HepG2 (cell line): ENCODE results near the gene WBP1. TPM values are rescaled to one million over a fixed set of nuclear protein-coding genes. Genes with fewer than 3 reads are reported as not detected.

Experiments
- AGO2 ChIP-seq: fragments of 200-400 bp; formaldehyde crosslinking; optimal IDR thresholded peaks from 2 replicates; pipeline ENCODE3; 2017; ENCODE audit warnings: mild to moderate bottlenecking, low read depth, low read length, moderate library complexity
- BRD4 ChIP-seq: sonication (generic); formaldehyde crosslinking; IDR thresholded peaks from 2 replicates; pipeline ENCODE4 v1.4.0; 2020; ENCODE audit warnings: missing genetic modification reagents
- CBX2 ChIP-seq, 2 experiments: fragments of 200-600 bp in 1 of 2; sonication (generic); formaldehyde crosslinking in 1 of 2; IDR thresholded peaks; 2 replicates each; pipeline versions ENCODE4 v1.7.0 to v1.8.1; 2018 to 2022; ENCODE audit warnings: low read depth in 2 of 2, low read length in 1 of 2, mild to moderate bottlenecking in 1 of 2, missing genetic modification reagents in 1 of 2
- ELK4 ChIP-seq: sonication (generic); formaldehyde crosslinking; IDR thresholded peaks from 2 replicates; pipeline ENCODE4 v1.9.0; 2021; ENCODE audit warnings: missing genetic modification reagents, borderline replicate concordance
- ETV5 ChIP-seq: IDR thresholded peaks from 2 replicates; pipeline ENCODE4 v1.6.1; 2018; ENCODE audit warnings: missing biosample characterization, missing genetic modification reagents, inconsistent platforms, borderline replicate concordance
- FOXK2 ChIP-seq: fragments of 450-650 bp; IDR thresholded peaks from 2 replicates; pipeline ENCODE4 v1.6.1; 2016
- JUNB ChIP-seq: sonication (generic); formaldehyde crosslinking; IDR thresholded peaks from 2 replicates; pipeline ENCODE4 v1.8.0; 2022; ENCODE audit warnings: missing genetic modification reagents, mild to moderate bottlenecking, borderline replicate concordance
- KDM3A ChIP-seq: IDR thresholded peaks from 2 replicates; pipeline ENCODE4 v1.6.1; 2018; ENCODE audit warnings: low read depth, missing compliant biosample characterization
- MED8 ChIP-seq: sonication (generic); formaldehyde crosslinking; IDR thresholded peaks from 2 replicates; pipeline ENCODE4 v1.8.1; 2023; ENCODE audit warnings: mild to moderate bottlenecking, missing genetic modification reagents; ENCODE audit not compliant: insufficient replicate concordance
- MEIS2 ChIP-seq: sonication (generic); formaldehyde crosslinking; IDR thresholded peaks from 2 replicates; pipeline ENCODE4 v1.9.0; 2021; ENCODE audit warnings: mild to moderate bottlenecking, missing genetic modification reagents
- MXD4 ChIP-seq: IDR thresholded peaks from 2 replicates; pipeline ENCODE4 v1.6.1; 2016; ENCODE audit warnings: mild to moderate bottlenecking, missing biosample characterization, missing genetic modification reagents
- NFIC ChIP-seq: IDR thresholded peaks from 2 replicates; pipeline ENCODE4 v1.6.1; 2012; ENCODE audit warnings: mild to moderate bottlenecking, low read length, inconsistent platforms
- NKX3-1 ChIP-seq: sonication (generic); formaldehyde crosslinking; IDR thresholded peaks from 2 replicates; pipeline ENCODE4 v1.5.0; 2020; ENCODE audit warnings: missing genetic modification reagents
- NR3C1 ChIP-seq: sonication (generic); formaldehyde crosslinking; IDR thresholded peaks from 2 replicates; pipeline ENCODE4 v1.4.0; 2020; ENCODE audit warnings: missing genetic modification reagents
- PRDM10 ChIP-seq: sonication (generic); formaldehyde crosslinking; IDR thresholded peaks from 2 replicates; pipeline ENCODE4 v1.4.0; 2020; ENCODE audit warnings: low read depth, missing genetic modification reagents
- RBM39 ChIP-seq: fragments of 200-400 bp; formaldehyde crosslinking; IDR thresholded peaks from one replicate; pipeline ENCODE4 v1.6.1; 2018; ENCODE audit warnings: antibody characterized with exemption, mild to moderate bottlenecking, low read depth, low read length; ENCODE audit not compliant: poor library complexity, severe bottlenecking
- SIX4 ChIP-seq: sonication (generic); formaldehyde crosslinking; IDR thresholded peaks from 2 replicates; pipeline ENCODE4 v1.4.0; 2020; ENCODE audit warnings: missing genetic modification reagents
- TOPORS ChIP-seq: sonication (generic); formaldehyde crosslinking; IDR thresholded peaks from 2 replicates; pipeline ENCODE4 v1.8.0; 2023; ENCODE audit warnings: mild to moderate bottlenecking, missing genetic modification reagents
- ZC3H4 ChIP-seq: sonication (generic); formaldehyde crosslinking; IDR thresholded peaks from 2 replicates; pipeline ENCODE4 v1.4.0; 2020; ENCODE audit warnings: missing genetic modification reagents, borderline replicate concordance
- ZFP41 ChIP-seq: sonication (generic); formaldehyde crosslinking; IDR thresholded peaks from 2 replicates; pipeline ENCODE4 v1.4.0; 2020; ENCODE audit warnings: mild to moderate bottlenecking, missing genetic modification reagents, borderline replicate concordance
- ZMYM3 ChIP-seq: sonication (generic); formaldehyde crosslinking; IDR thresholded peaks from 2 replicates; pipeline ENCODE4 v1.5.1; 2020; ENCODE audit warnings: mild to moderate bottlenecking, missing genetic modification reagents
- ZNF547 ChIP-seq: sonication (generic); formaldehyde crosslinking; IDR thresholded peaks from 2 replicates; pipeline ENCODE4 v1.5.1; 2020; ENCODE audit warnings: mild to moderate bottlenecking, missing genetic modification reagents
- ZNF550 ChIP-seq: sonication (generic); formaldehyde crosslinking; IDR thresholded peaks from 2 replicates; pipeline ENCODE4 v1.4.0; 2020; ENCODE audit warnings: mild to moderate bottlenecking, missing genetic modification reagents, borderline replicate concordance
- ZNF564 ChIP-seq: sonication (generic); formaldehyde crosslinking; IDR thresholded peaks from 2 replicates; pipeline ENCODE4 v1.8.1; 2023; ENCODE audit warnings: mild to moderate bottlenecking, missing genetic modification reagents
- ZNF788 ChIP-seq: sonication (generic); formaldehyde crosslinking; IDR thresholded peaks from 2 replicates; pipeline ENCODE4 v1.5.0; 2020; ENCODE audit warnings: mild to moderate bottlenecking, missing genetic modification reagents, borderline replicate concordance
- ZNF790 ChIP-seq: sonication (generic); formaldehyde crosslinking; IDR thresholded peaks from 2 replicates; pipeline ENCODE4 v1.8.0; 2022; ENCODE audit warnings: missing genetic modification reagents, mild to moderate bottlenecking, borderline replicate concordance
- polyA plus RNA-seq, 8 experiments: library from polyadenylated mRNA; depleted of rRNA in 3 of 8; stranded (reverse) in 7 of 8; unstranded in 1 of 8; fragments of >200 nt; fragmentation: Illumina TruSeq in 4 of 8; extraction: Trizol in 4 of 8; gene quantifications; 2 replicates each; pipeline versions ENCODE4 v1.2.1 to v1.2.3, GENCODE V29; 2011 to 2016; ENCODE audit warnings: low read depth in 4 of 8, missing spikeins in 1 of 8, mixed read lengths in 1 of 8; ENCODE audit not compliant: insufficient read depth in 1 of 8
- total RNA-seq, 5 experiments: library from RNA; depleted of rRNA; stranded (reverse); fragments of >200 nt; fragmentation: Illumina TruSeq; extraction: Trizol; gene quantifications; 2 replicates each; pipeline ENCODE4 v1.2.3, GENCODE V29; 2016; ENCODE audit warnings: low read depth in 1 of 5
- TF ChIP-seq, protein P1 (sequence below): sonication (generic); formaldehyde crosslinking; IDR thresholded peaks from 2 replicates; pipeline ENCODE4 v1.4.0; 2020; ENCODE audit warnings: missing genetic modification reagents, borderline replicate concordance

The WBP1 gene
- total and polyA plus RNA-seq, 2 of the 13 experiments (the other 11 are each of a cell fraction or from before 2014, with no cell fraction given), result 38.8 to 85.7 TPM

- TF ChIP-seq, protein P1, sequence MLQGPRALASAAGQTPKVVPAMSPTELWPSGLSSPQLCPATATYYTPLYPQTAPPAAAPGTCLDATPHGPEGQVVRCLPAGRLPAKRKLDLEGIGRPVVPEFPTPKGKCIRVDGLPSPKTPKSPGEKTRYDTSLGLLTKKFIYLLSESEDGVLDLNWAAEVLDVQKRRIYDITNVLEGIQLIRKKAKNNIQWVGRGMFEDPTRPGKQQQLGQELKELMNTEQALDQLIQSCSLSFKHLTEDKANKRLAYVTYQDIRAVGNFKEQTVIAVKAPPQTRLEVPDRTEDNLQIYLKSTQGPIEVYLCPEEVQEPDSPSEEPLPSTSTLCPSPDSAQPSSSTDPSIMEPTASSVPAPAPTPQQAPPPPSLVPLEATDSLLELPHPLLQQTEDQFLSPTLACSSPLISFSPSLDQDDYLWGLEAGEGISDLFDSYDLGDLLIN (CRISPR knock-in tag), result no peak
- TF ChIP-seq ZMYM3 (CRISPR knock-in tag) (no peak), BRD4 (CRISPR knock-in tag) (no peak), FOXK2 (no peak), ELK4 (CRISPR knock-in tag) (no peak), ZNF788 (CRISPR knock-in tag) (no peak), ZNF550 (CRISPR knock-in tag) (no peak), SIX4 (CRISPR knock-in tag) (no peak), NKX3-1 (no peak), CBX2 (IDR thresholded peaks at IDR 0.05; ENCODE audit: low read depth, low read length) (no peak), CBX2 (CRISPR knock-in tag; IDR thresholded peaks at IDR 0.05; ENCODE audit: low read depth) (no peak), TOPORS (no peak), ZC3H4 (no peak; the same call in 1 of the 2 replicates), RBM39 (no peak), NR3C1 (CRISPR knock-in tag) (no peak), NFIC (no peak; the same call in 1 of the 2 replicates), MED8 (CRISPR knock-in tag) (no peak), PRDM10 (CRISPR knock-in tag) (no peak), KDM3A (CRISPR knock-in tag) (no peak), ZNF547 (CRISPR knock-in tag) (no peak), ZFP41 (no peak), JUNB (no peak), ETV5 (CRISPR knock-in tag) (no peak), ZNF564 (CRISPR knock-in tag) (no peak), ZNF790 (no peak), MXD4 (CRISPR knock-in tag) (no peak), MEIS2 (CRISPR knock-in tag) (no peak), AGO2 (no peak)
These were observed 32.7 kb upstream of the WBP1 start (continued) for GRCh38 chr2:74425523-74425922.
